IMR-90 (cell line): ENCODE data around the gene TIGD2. TPM values are rescaled to one million over a fixed set of nuclear protein-coding genes. Genes with fewer than 3 reads are reported as not detected.

ENCODE experiments used
- ATAC-seq: fragments of 200-7000 bp; cut with Tn5 transposase; 2 replicates; pipeline ENCODE4 v1.9.1; 2020; ENCODE audit warnings: low read depth, mild to moderate bottlenecking, moderate library complexity
- BruUV-seq: library from RNA; stranded (reverse); fragments of 400-500 nt; replicated peaks from 2 replicates; lab custom pipeline; 2021; lab: Mats Ljungman, UMichigan
- CTCF ChIA-PET: fragments of 300-600 bp; formaldehyde crosslinking; extraction: SDS; loops from one replicate; lab custom pipeline; 2021; ENCODE audit warnings: antibody characterized with exemption; lab: Yijun Ruan, JAX
- POLR2A ChIA-PET: fragments of 300-600 bp; sonication (Branson Sonifier 250); formaldehyde crosslinking; loops from one replicate; lab custom pipeline; 2022; ENCODE audit warnings: antibody characterized with exemption; ENCODE audit not compliant: unreplicated experiment; lab: Charles Lee
- DNase-seq: peaks from one replicate; pipeline ENCODE4 v3.0.0; 2013
- H2AFZ ChIP-seq: replicated peaks from 2 replicates; pipeline ENCODE3; 2013; ENCODE audit warnings: low read length, mild to moderate bottlenecking; ENCODE audit not compliant: poor library complexity
- H2AK5ac ChIP-seq: 2 replicates; pipeline ENCODE4 v1.6.1; 2013; ENCODE audit warnings: low read depth, low read length, inconsistent platforms
- H2AK9ac ChIP-seq: replicated peaks from 2 replicates; pipeline ENCODE3; 2013; ENCODE audit warnings: mild to moderate bottlenecking, low read depth, low read length, moderate library complexity; ENCODE audit not compliant: poor library complexity
- H2BK120ac ChIP-seq: 2 replicates; pipeline ENCODE4 v1.6.1; 2013; ENCODE audit warnings: low read depth, low read length, inconsistent platforms
- H2BK15ac ChIP-seq: 3 replicates; pipeline ENCODE4 v1.6.1; 2013; ENCODE audit warnings: low read depth, low read length, inconsistent platforms
- H2BK20ac ChIP-seq: 2 replicates; pipeline ENCODE4 v1.6.1; 2013; ENCODE audit warnings: low read depth, mild to moderate bottlenecking, inconsistent platforms, low read length, moderate library complexity
- H2BK5ac ChIP-seq: 2 replicates; pipeline ENCODE4 v1.6.1; 2013; ENCODE audit warnings: mild to moderate bottlenecking, low read depth, low read length, inconsistent platforms; ENCODE audit not compliant: poor library complexity, severe bottlenecking
- H3K14ac ChIP-seq: replicated peaks from 2 replicates; pipeline ENCODE4 v1.6.1; 2013; ENCODE audit warnings: low read depth, low read length, inconsistent platforms
- H3K18ac ChIP-seq: 2 replicates; pipeline ENCODE4 v1.6.1; 2013; ENCODE audit warnings: low read depth, low read length, control low read depth
- H3K23ac ChIP-seq: 2 replicates; pipeline ENCODE4 v1.6.1; 2013; ENCODE audit warnings: low read depth, low read length, inconsistent platforms
- H3K27ac ChIP-seq: 2 replicates; pipeline ENCODE4 v1.5.1; 2013; ENCODE audit warnings: mild to moderate bottlenecking, control low read depth, low read length; ENCODE audit not compliant: insufficient read depth
- H3K27me3 ChIP-seq: 2 replicates; pipeline ENCODE4 v1.6.1; 2013; ENCODE audit warnings: low read length; ENCODE audit not compliant: control insufficient read depth, insufficient read depth
- H3K36me3 ChIP-seq: 2 replicates; pipeline ENCODE4 v1.6.1; 2013; ENCODE audit warnings: low read length, mixed read lengths; ENCODE audit not compliant: control insufficient read depth, insufficient read depth
- H3K4ac ChIP-seq: 2 replicates; pipeline ENCODE4 v1.6.1; 2013; ENCODE audit warnings: low read depth, low read length, inconsistent platforms
- H3K4me1 ChIP-seq: 2 replicates; pipeline ENCODE4 v1.6.1; 2013; ENCODE audit warnings: low read length, mixed read lengths; ENCODE audit not compliant: control insufficient read depth, insufficient read depth
- H3K4me2 ChIP-seq: 2 replicates; pipeline ENCODE4 v1.6.1; 2013; ENCODE audit warnings: low read depth, mild to moderate bottlenecking, control low read depth, low read length, moderate library complexity
- H3K4me3 ChIP-seq: 2 replicates; pipeline ENCODE4 v1.5.1; 2013; ENCODE audit warnings: low read depth, mild to moderate bottlenecking, control low read depth, low read length, moderate library complexity; ENCODE audit not compliant: insufficient read depth
- H3K56ac ChIP-seq: 2 replicates; pipeline ENCODE4 v1.6.1; 2013; ENCODE audit warnings: low read length, inconsistent platforms; ENCODE audit not compliant: insufficient read depth; ENCODE audit errors: extremely low read depth
- H3K79me1 ChIP-seq, 2 experiments: 2 replicates each; pipeline ENCODE4 v1.6.1; 2013; ENCODE audit warnings: low read length in 2 of 2, inconsistent platforms in 1 of 2, low read depth in 1 of 2
- H3K9ac ChIP-seq: 2 replicates; pipeline ENCODE4 v1.6.1; 2013; ENCODE audit warnings: low read depth, low read length, control low read depth
- H3K9me1 ChIP-seq: 2 replicates; pipeline ENCODE4 v1.6.1; 2013; ENCODE audit warnings: low read length, inconsistent platforms; ENCODE audit not compliant: insufficient read depth
- H3K9me3 ChIP-seq: 2 replicates; pipeline ENCODE4 v1.6.1; 2013; ENCODE audit warnings: low read length; ENCODE audit not compliant: control insufficient read depth, insufficient read depth
- H4K20me1 ChIP-seq: 2 replicates; pipeline ENCODE4 v1.6.1; 2013; ENCODE audit warnings: low read length, inconsistent platforms; ENCODE audit not compliant: insufficient read depth
- H4K5ac ChIP-seq: 2 replicates; pipeline ENCODE4 v1.6.1; 2013; ENCODE audit warnings: mild to moderate bottlenecking, low read depth, low read length, control low read depth
- H4K8ac ChIP-seq, 2 experiments: 2 replicates each; pipeline ENCODE4 v1.6.1; 2013; ENCODE audit warnings: low read depth in 2 of 2, low read length in 2 of 2, control low read depth in 1 of 2, inconsistent platforms in 1 of 2
- H4K91ac ChIP-seq: 2 replicates; pipeline ENCODE4 v1.6.1; 2013; ENCODE audit warnings: low read depth, low read length, inconsistent platforms; ENCODE audit not compliant: insufficient read depth
- BHLHE40 ChIP-seq: fragments of 150-350 bp; IDR thresholded peaks from 2 replicates; pipeline ENCODE4 v1.6.1; 2016; ENCODE audit warnings: mild to moderate bottlenecking, low read depth, low read length
- CEBPB ChIP-seq: IDR thresholded peaks from 2 replicates; pipeline ENCODE4 v1.6.1; 2012; ENCODE audit warnings: low read depth, low read length, improper control_type of control experiment
- WGBS, 2 experiments: methylation state at CpG; one replicate each; pipeline versions ENCODE4 v1.1.5 to v1.1.7; 2013; ENCODE audit warnings: missing lambda C conversion rate in 2 of 2; ENCODE audit not compliant: insufficient read length in 1 of 2; ENCODE audit errors: extremely low coverage in 2 of 2; 5-methylcytosine and 5-hydroxymethylcytosine counted together
- dilution Hi-C: fragments of 300-500 bp; cut with HindIII; formaldehyde crosslinking; loops from one replicate; pipeline ENCODE4 v1.14.3; 2018; ENCODE audit warnings: low sequenced_read_pairs; ENCODE audit not compliant: unreplicated experiment
- in situ Hi-C: fragments of 300-500 bp; cut with MboI; formaldehyde crosslinking; loops from 3 replicates; pipeline ENCODE4 v1.14.3; 2019; ENCODE audit warnings: low sequenced_read_pairs, inconsistent platforms, mixed read lengths
- intact Hi-C: fragments of 100-400 bp; cut with micrococcal nuclease; formaldehyde crosslinking; loops from 2 replicates; pipeline ENCODE4 v1.10.0; 2022
- polyA plus RNA-seq, 3 experiments: library from polyadenylated mRNA; depleted of rRNA; stranded (reverse); fragments of >200 nt; gene quantifications; 2 replicates each; pipeline ENCODE4 v1.2.3, GENCODE V29; 2012; ENCODE audit warnings: low replicate concordance in 1 of 3
- total RNA-seq: library from RNA; depleted of rRNA; stranded (reverse); fragments of >200 nt; gene quantifications from 2 replicates; pipeline ENCODE4 v1.2.3, GENCODE V29; 2012

Gene TIGD2
- total and polyA plus RNA-seq, 2 of the 4 experiments (the other 2 are of a cell fraction) = 5.6 to 12.4 TPM

DNA sequence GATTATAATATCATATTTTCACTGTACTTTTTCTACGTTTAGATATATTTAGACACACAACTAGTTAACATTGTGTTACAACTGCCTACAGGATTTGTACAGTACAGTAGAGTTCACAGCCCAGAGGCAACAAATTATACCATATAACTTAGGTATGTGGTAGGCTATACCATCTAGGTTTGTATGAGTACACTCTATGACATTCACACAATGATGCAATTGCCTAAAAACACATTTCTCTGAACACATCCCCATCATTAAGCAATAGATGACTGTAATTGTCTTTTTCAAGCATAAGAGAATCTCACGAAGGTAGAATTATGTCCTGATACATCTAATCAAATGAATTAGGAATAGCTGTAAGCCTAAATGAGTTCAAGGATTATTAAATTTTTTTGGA lies 12.3 kb upstream of the TIGD2 start:
- H4K5ac ChIP-seq = no peak overlapping the region
- no peak overlapping the region for H2AK5ac ChIP-seq
- H3K23ac ChIP-seq = no peak overlapping the region
- H3K4ac ChIP-seq = no peak overlapping the region
- H3K36me3 ChIP-seq = no peaks in the 10 kb centered on the region
- peaks cover 4% of the 10 kb centered on the region for H3K27me3 ChIP-seq
- WGBS, 2 experiments = no CpG with 5 or more reads among the region's 2 CpGs
- H3K4me2 ChIP-seq = no peak overlapping the region
- H3K9ac ChIP-seq = no peak overlapping the region
- no TSS peak for BruUV-seq
- H4K20me1 ChIP-seq = no peaks in the 10 kb centered on the region
- no peak overlapping the region for H2AFZ ChIP-seq
- H4K91ac ChIP-seq = no peak overlapping the region
- no peak for TF ChIP-seq BHLHE40
- 0 out of 2 replicates have a peak, but pooled peaks have one; percentile 18 for TF ChIP-seq CEBPB
- H3K4me1 ChIP-seq = no peaks in the 10 kb centered on the region
- no peak overlapping the region for H2BK15ac ChIP-seq
- DNase-seq = no peak
- H3K56ac ChIP-seq = no peak overlapping the region
- no peak overlapping the region for H2BK5ac ChIP-seq
- no peak overlapping the region for H3K27ac ChIP-seq
- intact Hi-C loops = no loop called here
- no peak overlapping the region for H2AK9ac ChIP-seq
- no peak overlapping the region for H3K14ac ChIP-seq
- in situ Hi-C loops = no loop called here
- no peaks in the 10 kb centered on the region for H3K9me1 ChIP-seq
- H3K79me1 ChIP-seq = no peaks in the 10 kb centered on the region
- no peak overlapping the region for H4K8ac ChIP-seq
- H3K9me3 ChIP-seq = no peaks in the 10 kb centered on the region
- H2BK20ac ChIP-seq = no peak overlapping the region
- H2BK120ac ChIP-seq = no peak overlapping the region
- ChIA-PET POLR2A (no interaction called here), CTCF (no interaction called here)
- no peak for ATAC-seq
- no peak overlapping the region for H3K18ac ChIP-seq
- H3K4me3 ChIP-seq = no peak overlapping the region
- dilution Hi-C loops = no loop called here
